DOHH2 (cell line): ENCODE data around the gene GABRB2.

Experiments
- CTCF ChIP-seq: fragments of 200-600 bp; sonication (generic); IDR thresholded peaks from one replicate; pipeline ENCODE4 v1.5.1; 2014; ENCODE audit warnings: antibody characterized with exemption, mild to moderate bottlenecking, low read depth, low read length; ENCODE audit not compliant: poor library complexity, severe bottlenecking
- EZH2phosphoT487 ChIP-seq: fragments of 200-600 bp; sonication (generic); IDR thresholded peaks from 2 replicates; pipeline ENCODE4 v1.6.1; 2017; ENCODE audit warnings: borderline replicate concordance, mild to moderate bottlenecking, antibody characterized with exemption, low read length, moderate library complexity, mixed read lengths

- TF ChIP-seq CTCF (no peak), EZH2phosphoT487 (no peak)
These were observed 288.1 kb downstream of the GABRB2 start for GRCh38 chr5:161258438-161258837.
